ENCODE results near the gene ADORA1.

GRCh38 chr1:203093754-203094410, 33.6 kb upstream of the ADORA1 start:
- TF ChIP-seq, protein P1, sequence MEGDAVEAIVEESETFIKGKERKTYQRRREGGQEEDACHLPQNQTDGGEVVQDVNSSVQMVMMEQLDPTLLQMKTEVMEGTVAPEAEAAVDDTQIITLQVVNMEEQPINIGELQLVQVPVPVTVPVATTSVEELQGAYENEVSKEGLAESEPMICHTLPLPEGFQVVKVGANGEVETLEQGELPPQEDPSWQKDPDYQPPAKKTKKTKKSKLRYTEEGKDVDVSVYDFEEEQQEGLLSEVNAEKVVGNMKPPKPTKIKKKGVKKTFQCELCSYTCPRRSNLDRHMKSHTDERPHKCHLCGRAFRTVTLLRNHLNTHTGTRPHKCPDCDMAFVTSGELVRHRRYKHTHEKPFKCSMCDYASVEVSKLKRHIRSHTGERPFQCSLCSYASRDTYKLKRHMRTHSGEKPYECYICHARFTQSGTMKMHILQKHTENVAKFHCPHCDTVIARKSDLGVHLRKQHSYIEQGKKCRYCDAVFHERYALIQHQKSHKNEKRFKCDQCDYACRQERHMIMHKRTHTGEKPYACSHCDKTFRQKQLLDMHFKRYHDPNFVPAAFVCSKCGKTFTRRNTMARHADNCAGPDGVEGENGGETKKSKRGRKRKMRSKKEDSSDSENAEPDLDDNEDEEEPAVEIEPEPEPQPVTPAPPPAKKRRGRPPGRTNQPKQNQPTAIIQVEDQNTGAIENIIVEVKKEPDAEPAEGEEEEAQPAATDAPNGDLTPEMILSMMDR (IDR thresholded peaks at IDR 0.05), result no peak
- TF ChIP-seq POLR2AphosphoS5 (IDR thresholded peaks at IDR 0.05; ENCODE audit: low read depth, low read length) (no peak), EZH2phosphoT487 (IDR thresholded peaks at IDR 0.05; ENCODE audit: borderline replicate concordance, low read depth) (no peak), NFIC (IDR thresholded peaks at IDR 0.05; ENCODE audit: borderline replicate concordance) (no peak)

Data from SK-N-SH (cell line).